Measurements from ENCODE around the gene IRF3. TPM values are rescaled to one million over a fixed set of nuclear protein-coding genes. Genes with fewer than 3 reads are reported as not detected.

IRF3 gene
- total RNA-seq, 2 donors from 2014 or later, result 150 to 218 TPM

DNA sequence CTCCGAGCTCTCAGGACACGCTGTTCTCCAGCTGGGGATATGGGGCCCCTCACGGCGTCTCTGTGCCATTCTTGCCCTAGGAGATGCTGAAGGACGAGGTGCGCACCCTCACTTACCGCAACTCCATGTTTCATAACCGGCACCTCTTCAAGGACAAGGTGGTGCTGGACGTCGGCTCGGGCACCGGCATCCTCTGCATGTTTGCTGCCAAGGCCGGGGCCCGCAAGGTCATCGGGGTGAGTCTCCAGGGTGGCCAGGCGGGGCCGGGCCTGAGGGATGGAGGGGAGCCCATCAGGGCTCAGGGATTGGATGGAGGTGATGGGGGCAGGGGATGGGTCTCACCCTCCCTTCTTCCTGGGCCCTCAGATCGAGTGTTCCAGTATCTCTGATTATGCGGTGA lies 16.2 kb upstream of the IRF3 start:
- ATAC-seq (replicated peaks), result no peak
- no peaks in the 10 kb centered on the region for H3K27me3 Mint-ChIP-seq
- H3K9me3 Mint-ChIP-seq, result no peaks in the 10 kb centered on the region
- peaks cover 77% of the 10 kb centered on the region for H3K36me3 Mint-ChIP-seq (ENCODE audit: low read depth)
- H3K27ac Mint-ChIP-seq, result peak overlapping the region; percentile 41
- peaks cover 11% of the 10 kb centered on the region for H3K4me1 Mint-ChIP-seq
- peak overlapping the region; percentile 41 for H3K4me3 Mint-ChIP-seq

DNA sequence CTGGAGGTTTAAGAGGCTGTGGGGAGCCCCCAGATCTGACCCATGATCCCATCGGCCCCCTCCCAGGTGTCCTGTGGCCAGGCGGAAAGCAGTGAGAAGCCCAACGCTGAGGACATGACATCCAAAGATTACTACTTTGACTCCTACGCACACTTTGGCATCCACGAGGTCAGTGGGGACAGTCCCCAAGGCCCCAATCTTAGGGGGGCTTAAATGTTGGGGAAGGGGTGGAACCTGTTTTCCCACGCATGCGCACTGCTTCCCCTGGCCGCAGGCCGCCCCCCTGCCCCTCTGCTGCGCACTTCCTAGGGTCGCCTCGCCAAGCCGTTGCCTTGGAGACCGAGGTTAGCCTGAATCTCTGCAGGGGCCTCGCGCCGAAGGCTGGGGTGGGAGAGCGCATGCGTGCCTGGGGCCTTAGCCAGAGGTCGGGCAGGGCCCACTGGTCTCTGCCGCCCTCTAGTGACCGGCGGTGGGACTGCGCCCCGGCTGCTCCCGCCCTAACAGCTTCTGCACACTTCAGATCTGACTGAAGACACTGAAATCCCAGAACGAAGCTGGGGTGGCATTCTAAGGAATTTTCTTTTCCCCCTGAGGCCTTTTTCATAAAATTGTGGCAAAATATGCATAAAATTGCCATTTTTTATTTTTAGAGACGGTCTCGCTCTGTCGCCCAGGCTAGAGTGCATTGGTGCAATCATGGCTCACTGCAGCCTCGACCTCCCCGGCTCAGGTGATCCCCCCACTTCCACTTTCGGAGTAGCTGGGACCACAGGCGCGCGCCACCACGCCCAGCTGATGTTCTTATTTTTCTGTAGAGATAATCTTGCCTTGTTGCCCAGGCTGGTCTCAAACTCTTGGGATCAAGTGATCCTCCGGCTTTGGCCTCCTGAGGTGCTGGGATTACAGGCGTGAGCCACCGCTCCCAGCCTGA lies 15.0 kb upstream of the IRF3 start:
- Mint-ChIP-seq H3K4me1 (peaks cover 13% of the 10 kb centered on the region), H3K36me3 (ENCODE audit: low read depth) (peaks cover 84% of the 10 kb centered on the region), H3K9me3 (no peaks in the 10 kb centered on the region), H3K27ac (peak overlapping the region; percentile 68), H3K4me3 (peak overlapping the region; percentile 94), H3K27me3 (no peaks in the 10 kb centered on the region)
- peak; percentile 5 for ATAC-seq (replicated peaks)

DNA sequence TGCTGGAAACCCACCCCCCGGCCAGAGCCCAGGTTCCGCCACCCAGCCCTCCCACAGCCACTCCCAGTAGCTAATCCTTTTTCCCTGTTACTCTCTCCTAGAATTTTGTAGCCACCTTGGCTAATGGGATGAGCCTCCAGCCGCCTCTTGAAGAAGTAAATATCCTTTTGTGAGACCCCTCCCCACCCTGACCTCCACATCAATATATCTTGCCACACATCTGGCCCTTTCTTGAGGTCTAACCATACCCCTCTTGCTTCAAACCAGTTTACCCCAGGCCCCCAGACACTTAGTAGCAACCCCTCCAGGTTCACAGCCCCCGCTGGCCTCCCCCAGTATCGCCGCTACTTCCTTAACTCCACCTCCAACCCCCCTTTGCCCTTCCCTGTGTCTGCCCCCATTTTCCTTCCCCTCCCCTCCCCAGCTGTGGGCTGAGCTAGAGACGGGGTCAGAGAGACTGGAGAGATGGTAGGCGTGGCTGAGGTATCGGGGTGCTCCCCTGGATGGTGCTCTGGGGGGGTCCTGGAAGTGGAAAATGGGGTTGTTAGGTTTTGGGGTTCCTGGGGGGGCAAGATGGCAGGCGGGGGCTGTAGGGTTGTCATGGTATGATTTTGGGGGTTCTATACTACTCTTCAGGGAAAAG lies 14.2 kb upstream of the IRF3 start:
- H3K4me1 Mint-ChIP-seq, result peaks cover 11% of the 10 kb centered on the region
- H3K27ac Mint-ChIP-seq, result peak overlapping the region; percentile 68
- ATAC-seq (replicated peaks), result no peak
- H3K4me3 Mint-ChIP-seq, result peak overlapping the region; percentile 94
- H3K9me3 Mint-ChIP-seq, result no peaks in the 10 kb centered on the region
- H3K36me3 Mint-ChIP-seq (ENCODE audit: low read depth), result peaks cover 76% of the 10 kb centered on the region
- no peaks in the 10 kb centered on the region for H3K27me3 Mint-ChIP-seq

- no peak for ATAC-seq (replicated peaks)
- no peaks in the 10 kb centered on the region for H3K9me3 Mint-ChIP-seq
- peak overlapping the region; percentile 94 for H3K4me3 Mint-ChIP-seq
These were observed 13.5 kb upstream of the IRF3 start for GRCh38 chr19:49678985-49679770.

GRCh38 chr19:49677901-49678674 lies 12.4 kb upstream of the IRF3 start:
- no peaks in the 10 kb centered on the region for H3K9me3 Mint-ChIP-seq
- H3K27ac Mint-ChIP-seq, result peak overlapping the region; percentile 99
- H3K4me1 Mint-ChIP-seq, result peaks cover 11% of the 10 kb centered on the region
- no peaks in the 10 kb centered on the region for H3K27me3 Mint-ChIP-seq
- ATAC-seq (replicated peaks), result peak; percentile 14
- peak overlapping the region; percentile 94 for H3K4me3 Mint-ChIP-seq
- peaks cover 58% of the 10 kb centered on the region for H3K36me3 Mint-ChIP-seq (ENCODE audit: low read depth)

More at GRCh38 chr19:49678985-49679770, 13.5 kb upstream of the IRF3 start:
- Mint-ChIP-seq H3K4me1 (peaks cover 11% of the 10 kb centered on the region), H3K27me3 (no peaks in the 10 kb centered on the region), H3K27ac (peak overlapping the region; percentile 99), H3K36me3 (ENCODE audit: low read depth) (peaks cover 69% of the 10 kb centered on the region)

- peak within 1 kb of the TSS; percentile 94 for H3K4me3 Mint-ChIP-seq
- peaks cover 53% of the 10 kb centered on the region for H3K36me3 Mint-ChIP-seq (ENCODE audit: low read depth)
- H3K27ac Mint-ChIP-seq, result peak within 1 kb of the TSS; percentile 99
- H3K9me3 Mint-ChIP-seq, result no peaks in the 10 kb centered on the region
- no peaks in the 10 kb centered on the region for H3K27me3 Mint-ChIP-seq
- no peak for ATAC-seq (replicated peaks)
- peaks cover 13% of the 10 kb centered on the region for H3K4me1 Mint-ChIP-seq
These were observed 11.7 kb upstream of the IRF3 start, which contains the start of gene PRMT1 for GRCh38 chr19:49677231-49677900. Gene PRMT1 (plus strand): TSS chr19:49677271. CDS start chr19:49677281, 10 bp downstream.

DNA sequence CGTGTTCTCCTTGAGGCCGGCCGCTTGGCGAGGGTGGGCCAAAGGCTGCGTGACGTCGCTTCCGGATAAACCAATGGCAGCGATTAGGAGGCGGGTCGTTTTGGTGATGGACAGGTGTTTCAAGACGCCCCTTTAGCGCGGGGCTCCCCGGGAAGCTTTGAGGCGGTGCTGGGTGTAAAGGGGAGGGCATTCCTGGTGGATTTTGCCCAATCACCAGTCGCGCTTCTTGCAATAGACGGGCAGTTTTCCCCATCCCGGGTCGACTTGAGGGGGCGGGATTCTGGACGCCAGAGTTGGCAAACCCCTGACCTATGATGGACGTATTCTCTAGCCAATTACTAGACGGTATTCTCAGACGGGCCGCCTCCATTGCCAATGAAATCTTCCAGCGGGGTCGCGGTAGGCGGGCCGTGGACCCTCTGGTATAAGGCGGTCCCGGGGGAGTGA lies 11.2 kb upstream of the IRF3 start:
- no peaks in the 10 kb centered on the region for H3K9me3 Mint-ChIP-seq
- peaks cover 53% of the 10 kb centered on the region for H3K36me3 Mint-ChIP-seq (ENCODE audit: low read depth)
- H3K27ac Mint-ChIP-seq, result peak overlapping the region; percentile 99
- H3K4me1 Mint-ChIP-seq, result peaks cover 19% of the 10 kb centered on the region
- peak; percentile 83 for ATAC-seq (replicated peaks)
- H3K27me3 Mint-ChIP-seq, result no peaks in the 10 kb centered on the region
- peak overlapping the region; percentile 94 for H3K4me3 Mint-ChIP-seq

GRCh38 chr19:49676136-49676783 lies 10.6 kb upstream of the IRF3 start:
- peak; percentile 30 for ATAC-seq (replicated peaks)
- Mint-ChIP-seq H3K4me1 (peaks cover 19% of the 10 kb centered on the region), H3K27me3 (no peaks in the 10 kb centered on the region), H3K27ac (peak overlapping the region; percentile 99), H3K36me3 (ENCODE audit: low read depth) (peaks cover 50% of the 10 kb centered on the region), H3K9me3 (no peaks in the 10 kb centered on the region), H3K4me3 (peak overlapping the region; percentile 94)

GRCh38 chr19:49672131-49672919 lies 6.7 kb upstream of the IRF3 start:
- no peaks in the 10 kb centered on the region for H3K9me3 Mint-ChIP-seq
- H3K27ac Mint-ChIP-seq, result peak overlapping the region; percentile 71
- peaks cover 36% of the 10 kb centered on the region for H3K36me3 Mint-ChIP-seq (ENCODE audit: low read depth)
- H3K4me1 Mint-ChIP-seq, result peaks cover 14% of the 10 kb centered on the region
- H3K27me3 Mint-ChIP-seq, result no peaks in the 10 kb centered on the region
- no peak for ATAC-seq (replicated peaks)
- H3K4me3 Mint-ChIP-seq, result no peak overlapping the region

DNA sequence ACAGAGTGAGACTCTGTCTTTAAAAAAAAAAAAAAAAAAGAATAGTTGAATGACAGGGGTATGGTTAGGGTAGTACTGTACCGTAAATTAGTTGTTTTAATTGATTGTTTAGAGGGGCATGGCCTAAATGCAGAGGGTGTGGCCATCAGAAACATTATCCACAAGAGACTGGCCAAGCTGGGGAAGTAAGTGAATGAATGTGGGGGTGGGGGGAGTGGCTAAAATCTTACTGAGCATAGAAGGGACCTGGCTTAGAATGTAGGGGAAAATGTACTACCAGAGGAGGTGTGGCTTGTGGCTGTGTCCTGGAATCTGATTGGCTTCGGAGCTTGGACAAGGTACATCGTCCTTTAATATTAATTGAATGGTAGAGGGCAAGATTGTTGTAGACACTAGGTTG lies 3.9 kb upstream of the IRF3 start:
- Mint-ChIP-seq H3K4me1 (peaks cover 19% of the 10 kb centered on the region), H3K27me3 (no peaks in the 10 kb centered on the region), H3K4me3 (no peak overlapping the region), H3K27ac (no peak overlapping the region), H3K9me3 (no peaks in the 10 kb centered on the region), H3K36me3 (ENCODE audit: low read depth) (peaks cover 36% of the 10 kb centered on the region)
- no peak for ATAC-seq (replicated peaks)

DNA sequence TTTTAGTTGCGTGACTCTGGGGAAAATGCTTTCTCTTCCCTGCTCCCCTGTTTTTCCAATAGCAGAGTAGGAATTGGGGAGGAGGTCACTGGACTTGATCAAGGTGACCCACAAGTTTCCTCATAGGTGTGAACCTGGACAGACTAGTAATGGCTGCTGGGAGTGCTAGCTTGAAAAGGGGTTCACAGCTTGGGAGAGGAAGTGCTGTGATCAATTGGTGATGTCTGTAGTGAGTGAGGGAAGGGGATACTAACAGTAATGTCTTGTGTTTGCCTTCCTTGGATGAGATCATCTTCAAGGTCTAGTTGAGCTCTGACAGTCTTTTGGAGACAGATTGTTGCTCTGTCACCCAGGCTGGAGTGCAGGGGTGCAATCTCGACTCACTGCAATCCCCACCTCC lies 1.8 kb upstream of the IRF3 start:
- peak overlapping the region; percentile 98 for H3K27ac Mint-ChIP-seq
- ATAC-seq (replicated peaks), result no peak
- H3K9me3 Mint-ChIP-seq, result no peaks in the 10 kb centered on the region
- H3K4me1 Mint-ChIP-seq, result peaks cover 18% of the 10 kb centered on the region
- H3K4me3 Mint-ChIP-seq, result peak overlapping the region; percentile 99
- H3K36me3 Mint-ChIP-seq (ENCODE audit: low read depth), result peaks cover 55% of the 10 kb centered on the region
- H3K27me3 Mint-ChIP-seq, result no peaks in the 10 kb centered on the region

DNA sequence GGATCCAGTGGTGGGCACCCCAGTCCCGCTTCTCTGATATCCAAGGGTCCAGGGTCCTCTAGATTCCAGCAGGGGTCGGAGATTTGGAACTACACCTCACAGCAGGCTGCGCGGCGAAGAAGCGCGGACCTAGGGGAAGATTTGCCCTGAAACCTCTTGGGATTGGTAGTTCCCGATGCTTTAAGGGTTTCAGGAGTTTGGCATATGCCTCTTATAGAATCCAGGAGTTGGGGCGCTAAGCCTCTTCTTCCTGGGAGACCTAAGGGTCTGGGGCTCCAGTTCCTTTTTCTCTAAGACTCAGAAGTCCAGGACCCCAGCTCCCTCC lies 425 bp upstream of the IRF3 start:
- Mint-ChIP-seq H3K9me3 (no peaks in the 10 kb centered on the region), H3K27ac (peak overlapping the region; percentile 98), H3K4me3 (peak overlapping the region; percentile 99), H3K4me1 (peaks cover 10% of the 10 kb centered on the region), H3K27me3 (no peaks in the 10 kb centered on the region), H3K36me3 (ENCODE audit: low read depth) (peaks cover 62% of the 10 kb centered on the region)
- no peak for ATAC-seq (replicated peaks)
